A549 (cell line): ENCODE data around the gene PPP6C. TPM values are rescaled to one million over a fixed set of nuclear protein-coding genes. Genes with fewer than 3 reads are reported as not detected.
A peak's percentile ranks its signal among the peaks of the same experiment; 100 is the strongest.
"Not testable (repeated sequence)": the region's sequence is repeated elsewhere in the genome, so short reads cannot be mapped to it uniquely, and the experiment has no call there.

ENCODE experiments used
- ATAC-seq, 2 experiments: fragments of 200-7000 bp in 1 of 2; fragments of >200 bp in 1 of 2; cut with Nextera tagmentation in 1 of 2; cut with Tn5 transposase in 1 of 2; 3 replicates each; pipeline versions ENCODE4 v1.8.0 to v1.9.1; 2018 to 2020; ENCODE audit warnings: mild to moderate bottlenecking in 1 of 2, moderate library complexity in 1 of 2
- CTCF ChIA-PET: fragments of 300-600 bp; sonication (Branson Sonifier 250); formaldehyde crosslinking; extraction: SDS; loops from one replicate; lab custom pipeline; 2021; ENCODE audit warnings: antibody characterized with exemption, inconsistent platforms; lab: Yijun Ruan, JAX
- POLR2A ChIA-PET: fragments of 350-600 bp; formaldehyde crosslinking; extraction: SDS; loops from one replicate; lab custom pipeline; 2021; ENCODE audit warnings: antibody characterized with exemption, inconsistent platforms; lab: Yijun Ruan, JAX
- DNase-seq, 2 experiments: peaks; one replicate each; pipeline versions ENCODE4 v3.0.0 to v3.0.0-alpha.2; 2011 to 2016; ENCODE audit warnings: low read depth in 1 of 2, low spot score in 1 of 2
- FAIRE-seq: peaks from 2 replicates; lab custom pipeline; 2011; peaks lifted over from hg19 to GRCh38; lab: Jason Lieb, UNC
- H3K27ac ChIP-seq, 2 experiments: fragments of >200 bp; sonication (Bioruptor Twin); formaldehyde crosslinking; 3 replicates each; pipeline ENCODE4 v1.5.1; 2016 to 2017
- H3K4me1 ChIP-seq: fragments of >200 bp; sonication (Bioruptor Twin); formaldehyde crosslinking; 3 replicates; pipeline ENCODE4 v1.6.1; 2016
- H3K4me2 ChIP-seq: fragments of >200 bp; sonication (Bioruptor Twin); formaldehyde crosslinking; 3 replicates; pipeline ENCODE4 v1.6.1; 2016
- H3K4me3 ChIP-seq: fragments of >200 bp; sonication (Bioruptor Twin); formaldehyde crosslinking; 3 replicates; pipeline ENCODE4 v1.5.1; 2016
- H3K9me3 ChIP-seq: fragments of >200 bp; sonication (Bioruptor Twin); formaldehyde crosslinking; 3 replicates; pipeline ENCODE4 v1.6.1; 2016
- CBX2 ChIP-seq: fragments of 200-600 bp; sonication (generic); IDR thresholded peaks from 2 replicates; pipeline ENCODE4 v1.6.1; 2016; ENCODE audit warnings: low read depth, mild to moderate bottlenecking, borderline replicate concordance
- CEBPB ChIP-seq, 2 experiments: fragments of >200 bp in 1 of 2; sonication (Bioruptor Twin) in 1 of 2; formaldehyde crosslinking in 1 of 2; IDR thresholded peaks; 2 replicates each; pipeline ENCODE4 v1.6.1; 2012 to 2016
- CHD4 ChIP-seq: fragments of 200-600 bp; sonication (generic); IDR thresholded peaks from 2 replicates; pipeline ENCODE4 v1.6.1; 2016; ENCODE audit warnings: antibody characterized with exemption, mild to moderate bottlenecking, borderline replicate concordance
- ELK1 ChIP-seq: fragments of 150-350 bp; IDR thresholded peaks from 2 replicates; pipeline ENCODE4 v1.6.1; 2014; ENCODE audit warnings: low read depth, mild to moderate bottlenecking, low read length
- EP300 ChIP-seq, 2 experiments: fragments of >200 bp; sonication (Bioruptor Twin); formaldehyde crosslinking; IDR thresholded peaks; 2 replicates in 1 of 2; 3 replicates in 1 of 2; pipeline ENCODE4 v1.6.1; 2016 to 2017
- FOSL2 ChIP-seq, 2 experiments: fragments of 450-650 bp in 1 of 2; fragments of >200 bp in 1 of 2; sonication (Bioruptor Twin) in 1 of 2; formaldehyde crosslinking; IDR thresholded peaks; 2 replicates each; pipeline versions ENCODE4 v1.5.0 to v1.6.1; 2016 to 2020; ENCODE audit warnings: mild to moderate bottlenecking in 1 of 2, moderate library complexity in 1 of 2
- HDAC2 ChIP-seq: fragments of 200-600 bp; sonication (generic); IDR thresholded peaks from 2 replicates; pipeline ENCODE4 v1.6.1; 2016
- MAFK ChIP-seq: fragments of 450-650 bp; IDR thresholded peaks from 2 replicates; pipeline ENCODE4 v1.6.1; 2014; ENCODE audit not compliant: partially characterized antibody
- MAZ ChIP-seq: fragments of 150-350 bp; IDR thresholded peaks from 2 replicates; pipeline ENCODE4 v1.6.1; 2014; ENCODE audit warnings: antibody characterized with exemption, low read depth, low read length, borderline replicate concordance
- NR3C1 ChIP-seq: fragments of >200 bp; sonication (Bioruptor Twin); formaldehyde crosslinking; IDR thresholded peaks from 3 replicates; pipeline ENCODE4 v1.6.1; 2017
- RAD21 ChIP-seq, 2 experiments: fragments of >200 bp in 1 of 2; sonication (Bioruptor Twin) in 1 of 2; formaldehyde crosslinking in 1 of 2; IDR thresholded peaks in 1 of 2; conservative IDR thresholded peaks in 1 of 2; 2 replicates in 1 of 2; 3 replicates in 1 of 2; pipeline ENCODE4 v1.6.1; 2012 to 2018; ENCODE audit warnings: inconsistent platforms in 1 of 2
- RARB ChIP-seq: fragments of 250-450 bp; sonication (Bioruptor Pico); IDR thresholded peaks from 2 replicates; pipeline ENCODE4 v1.8.0; 2021; ENCODE audit warnings: mild to moderate bottlenecking, moderate library complexity
- RFX5 ChIP-seq: fragments of 450-650 bp; IDR thresholded peaks from 2 replicates; pipeline ENCODE4 v1.7.1; 2014; ENCODE audit warnings: antibody characterized with exemption, mild to moderate bottlenecking, moderate library complexity
- SMC3 ChIP-seq: fragments of >200 bp; sonication (Bioruptor Twin); formaldehyde crosslinking; IDR thresholded peaks from 3 replicates; pipeline ENCODE4 v1.6.1; 2018; ENCODE audit warnings: inconsistent platforms
- SREBF2 ChIP-seq: fragments of 450-650 bp; IDR thresholded peaks from 2 replicates; pipeline ENCODE4 v1.6.1; 2014; ENCODE audit warnings: mild to moderate bottlenecking, moderate library complexity
- TFCP2L1 ChIP-seq: fragments of 250-450 bp; sonication (Bioruptor Pico); IDR thresholded peaks from 2 replicates; pipeline ENCODE4 v1.5.0; 2021; ENCODE audit warnings: mild to moderate bottlenecking
- USF2 ChIP-seq: fragments of 450-650 bp; IDR thresholded peaks from 2 replicates; pipeline ENCODE4 v1.6.1; 2014; ENCODE audit warnings: antibody characterized with exemption
- ZC3H11A ChIP-seq: fragments of 450-650 bp; IDR thresholded peaks from 2 replicates; pipeline ENCODE4 v1.6.1; 2014; ENCODE audit warnings: antibody characterized with exemption, mild to moderate bottlenecking
- ZFP36 ChIP-seq: fragments of 450-650 bp; IDR thresholded peaks from 2 replicates; pipeline ENCODE4 v1.6.1; 2014; ENCODE audit warnings: borderline replicate concordance; ENCODE audit not compliant: partially characterized antibody
- WGBS: methylation state at CpG from one replicate; pipeline ENCODE4 v1.1.6; 2017; ENCODE audit errors: missing lambda C conversion rate; 5-methylcytosine and 5-hydroxymethylcytosine counted together
- polyA plus RNA-seq, 4 experiments: library from polyadenylated mRNA; depleted of rRNA in 3 of 4; stranded (reverse); fragments of >200 nt; fragmentation: RNase III in 1 of 4; extraction: RNeasy Plus Mini Kit Qiagen cat#74134 plus additional on column Dnase treatment in 1 of 4; gene quantifications; 2 replicates in 3 of 4; 3 replicates in 1 of 4; pipeline ENCODE4 v1.2.3, GENCODE V29; 2011 to 2017

PPP6C gene
- polyA plus RNA-seq, 2 of the 4 experiments (the other 2 are of a cell fraction): 25.3 to 36.2 TPM

- TF ChIP-seq EP300 (IDR thresholded peaks at IDR 0.05): no peak
- TF ChIP-seq MAZ: no peak
- no peak for TF ChIP-seq ZFP36
- no peak for TF ChIP-seq HDAC2
- TF ChIP-seq CHD4: no peak
- TF ChIP-seq MAFK: no peak
- TF ChIP-seq RARB: no peak
- no peak for TF ChIP-seq RAD21 (conservative IDR thresholded peaks at IDR 0.05 in 1 of 2, IDR thresholded peaks at IDR 0.05 in 1 of 2)
- TF ChIP-seq SREBF2: no peak
- no peak for TF ChIP-seq ELK1
- TF ChIP-seq FOSL2 (IDR thresholded peaks at IDR 0.05): no peak
- no peak for TF ChIP-seq FOSL2 (CRISPR knock-in tag; IDR thresholded peaks at IDR 0.05)
- TF ChIP-seq SMC3: no peak
Observed at GRCh38 chr9:125169895-125170294, 19.7 kb downstream of the PPP6C start.

GRCh38 chr9:125166762-125167161 lies 22.8 kb downstream of the PPP6C start:
- DNase-seq (no peak), FAIRE-seq (no peak), ATAC-seq (no peak)
- Histone ChIP-seq H3K9me3 (no peaks in the 10 kb centered on the region), H3K4me2 (no peak overlapping the region), H3K27ac (no peak overlapping the region), H3K4me1 (peaks cover 23% of the 10 kb centered on the region; the same call in 2 of the 3 replicates), H3K4me3 (no peak overlapping the region)
- WGBS: 91% methylated on average over 2 of the region's 2 CpGs
- POLR2A ChIA-PET: no interaction called here
- CTCF ChIA-PET: interaction anchor here (0.6 kb wide), 2 partner anchors 528 to 831 kb away, joined by 3 to 4 read pairs; no protein-coding TSS in a partner anchor
- TF ChIP-seq TFCP2L1 (CRISPR knock-in tag): no peak
- TF ChIP-seq RFX5: no peak
- no peak for TF ChIP-seq CBX2
- TF ChIP-seq USF2: no peak
- no peak for TF ChIP-seq FOSL2 (IDR thresholded peaks at IDR 0.05)
- no peak for TF ChIP-seq FOSL2 (CRISPR knock-in tag; IDR thresholded peaks at IDR 0.05)
- TF ChIP-seq ZFP36: no peak
- no peak for TF ChIP-seq NR3C1
- TF ChIP-seq, all 56 proteins: peak for 0

More at GRCh38 chr9:125169895-125170294, 19.7 kb downstream of the PPP6C start:
- ATAC-seq (no peak), DNase-seq (no peak), FAIRE-seq (no peak)
- no peak overlapping the region for H3K4me3 ChIP-seq
- ChIA-PET POLR2A (no interaction called here), CTCF (interaction anchor here (0.7 kb wide), 1 partner anchor 64 kb away, joined by 4 read pairs; no protein-coding TSS in a partner anchor)
- H3K4me1 ChIP-seq: peaks cover 15% of the 10 kb centered on the region; the same call in 2 of the 3 replicates
- no peaks in the 10 kb centered on the region for H3K9me3 ChIP-seq
- no peak overlapping the region for H3K4me2 ChIP-seq
- no peak overlapping the region for H3K27ac ChIP-seq

DNA sequence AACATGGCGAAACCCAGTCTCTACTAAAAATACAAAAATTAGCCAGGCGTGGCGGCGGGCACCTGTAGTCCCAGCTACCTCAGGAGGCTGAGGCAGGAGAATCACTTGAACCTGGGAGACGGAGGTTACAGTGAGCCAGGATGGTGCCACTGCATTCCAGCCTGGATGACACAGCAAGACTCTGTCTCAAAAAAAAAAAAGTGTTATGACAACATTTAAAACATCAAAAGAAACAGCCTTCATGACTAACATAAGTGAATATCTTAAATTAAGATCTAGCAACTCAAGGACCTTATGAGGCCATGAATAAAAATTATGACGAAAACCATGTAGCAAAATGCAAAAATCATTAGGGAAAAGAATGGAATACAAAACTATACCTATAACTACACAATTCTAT lies 26.7 kb downstream of the PPP6C start:
- CTCF ChIA-PET: interaction anchor here (0.7 to 1.6 kb wide), 2 partner anchors 20 to 185 kb away, joined by 3 to 6 read pairs; partner anchors contain the start of gene SCAI
- POLR2A ChIA-PET, ATAC-seq, H3K9me3 ChIP-seq, H3K4me2 ChIP-seq, FAIRE-seq, H3K4me3 ChIP-seq, H3K27ac ChIP-seq: not testable (repeated sequence)
- WGBS: 97% methylated on average over 6 of the region's 6 CpGs
- DNase-seq: peak in 1 of 2 experiments; percentile 16
- H3K4me1 ChIP-seq: peaks cover 31% of the 10 kb centered on the region; the same call in 2 of the 3 replicates

DNA sequence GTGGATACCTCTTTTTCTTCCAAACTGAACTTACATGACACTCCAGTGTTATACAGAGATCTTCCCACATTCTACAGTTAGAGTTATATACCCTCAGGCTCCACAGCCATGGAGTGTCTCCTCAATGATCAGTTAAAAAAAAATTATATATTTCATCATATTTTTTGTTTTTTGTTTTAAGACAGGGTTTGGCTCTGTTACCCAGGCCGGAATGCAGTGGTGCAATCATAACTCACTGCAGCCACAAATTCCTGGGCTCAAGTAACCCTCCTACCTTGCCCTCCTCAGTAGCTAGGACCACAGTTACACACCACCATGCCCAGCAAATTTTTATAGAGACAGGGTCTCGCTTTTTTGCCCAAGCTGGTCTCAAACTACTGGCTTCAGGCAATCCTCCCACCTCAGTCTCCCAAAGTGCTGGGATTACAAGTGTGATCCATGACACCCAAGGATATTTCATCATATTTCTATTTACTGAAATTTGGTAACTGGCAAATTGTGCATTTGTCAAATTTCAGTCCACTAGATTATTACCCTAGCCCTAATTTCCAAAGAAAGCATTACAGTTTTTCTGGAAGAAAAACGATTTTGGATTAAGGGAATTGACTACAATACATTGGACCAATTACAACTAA lies 28.2 kb downstream of the PPP6C start:
- peak overlapping the region; percentile 3; the same call in 1 of the 3 replicates for H3K4me2 ChIP-seq
- FAIRE-seq: no peak
- ATAC-seq: peak in 1 of 2 experiments; percentile 57; a peak in 3 of 6 replicates
- H3K4me1 ChIP-seq: peaks cover 29% of the 10 kb centered on the region; the same call in 2 of the 3 replicates
- DNase-seq: no peak
- TF ChIP-seq CEBPB (IDR thresholded peaks at IDR 0.05): peak in 1 of 2 experiments; percentile 22; a peak in 1 of 4 replicates
- no peak for TF ChIP-seq ZC3H11A
- H3K27ac ChIP-seq: peak overlapping the region in 1 of 2 experiments; percentile 65; a peak in 3 of 6 replicates
- ChIA-PET CTCF (interaction anchor here (0.6 to 1.3 kb wide), 4 partner anchors 12 to 1196 kb away, joined by 3 to 4 read pairs (median 4); no protein-coding TSS in a partner anchor), POLR2A (no interaction called here)
- H3K9me3 ChIP-seq: no peaks in the 10 kb centered on the region
- WGBS: 58% methylated on average over 3 of the region's 3 CpGs
- H3K4me3 ChIP-seq: no peak overlapping the region
